ENCODE measurements around the gene MAN2B2.

DNA sequence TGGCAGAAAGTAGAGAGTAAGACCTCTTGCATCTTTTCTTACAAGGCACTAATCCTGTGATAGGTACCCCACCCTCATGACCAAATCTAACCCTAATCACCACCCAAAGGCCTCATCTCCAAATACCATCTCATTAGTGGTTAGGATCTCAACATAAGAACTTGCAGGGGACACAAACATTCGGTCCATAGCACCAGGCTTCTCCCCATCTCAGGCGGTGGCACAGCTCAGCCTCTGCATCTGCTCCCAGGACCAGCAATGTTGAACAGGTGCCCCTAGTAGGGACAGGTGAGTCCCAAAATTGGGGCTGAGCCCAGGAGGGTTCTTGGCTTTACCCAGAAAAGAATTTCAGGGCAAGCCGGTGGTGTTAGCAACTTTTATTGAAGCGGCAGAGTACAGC, 57.1 kb downstream of the MAN2B2 start:
- TF ChIP-seq, protein P1, sequence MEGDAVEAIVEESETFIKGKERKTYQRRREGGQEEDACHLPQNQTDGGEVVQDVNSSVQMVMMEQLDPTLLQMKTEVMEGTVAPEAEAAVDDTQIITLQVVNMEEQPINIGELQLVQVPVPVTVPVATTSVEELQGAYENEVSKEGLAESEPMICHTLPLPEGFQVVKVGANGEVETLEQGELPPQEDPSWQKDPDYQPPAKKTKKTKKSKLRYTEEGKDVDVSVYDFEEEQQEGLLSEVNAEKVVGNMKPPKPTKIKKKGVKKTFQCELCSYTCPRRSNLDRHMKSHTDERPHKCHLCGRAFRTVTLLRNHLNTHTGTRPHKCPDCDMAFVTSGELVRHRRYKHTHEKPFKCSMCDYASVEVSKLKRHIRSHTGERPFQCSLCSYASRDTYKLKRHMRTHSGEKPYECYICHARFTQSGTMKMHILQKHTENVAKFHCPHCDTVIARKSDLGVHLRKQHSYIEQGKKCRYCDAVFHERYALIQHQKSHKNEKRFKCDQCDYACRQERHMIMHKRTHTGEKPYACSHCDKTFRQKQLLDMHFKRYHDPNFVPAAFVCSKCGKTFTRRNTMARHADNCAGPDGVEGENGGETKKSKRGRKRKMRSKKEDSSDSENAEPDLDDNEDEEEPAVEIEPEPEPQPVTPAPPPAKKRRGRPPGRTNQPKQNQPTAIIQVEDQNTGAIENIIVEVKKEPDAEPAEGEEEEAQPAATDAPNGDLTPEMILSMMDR (IDR thresholded peaks at IDR 0.05 in 4 of 5, conservative IDR thresholded peaks at IDR 0.05 in 1 of 5), result no peak
- TF ChIP-seq POLR2A (IDR thresholded peaks at IDR 0.05), result no peak
